NT2/D1 (cell line): Measurements from ENCODE around the gene CPEB3.

ENCODE experiments used
- DNase-seq: peaks from one replicate; pipeline ENCODE4 v3.0.0-alpha.2; 2011; ENCODE audit warnings: low read depth, low spot score
- H3K27me3 ChIP-seq: 2 replicates; pipeline ENCODE4 v1.6.0; 2011; ENCODE audit warnings: mild to moderate bottlenecking; ENCODE audit not compliant: insufficient read length, insufficient read depth
- H3K36me3 ChIP-seq: 2 replicates; pipeline ENCODE4 v1.6.1; 2011; ENCODE audit warnings: mild to moderate bottlenecking, low read length, mixed read lengths; ENCODE audit not compliant: insufficient read depth, insufficient read length
- H3K4me1 ChIP-seq: 2 replicates; pipeline ENCODE4 v1.5.1; 2011; ENCODE audit not compliant: insufficient read depth, insufficient read length
- H3K4me3 ChIP-seq: 2 replicates; pipeline ENCODE4 v1.5.1; 2011; ENCODE audit warnings: low read depth; ENCODE audit not compliant: insufficient read length
- H3K9ac ChIP-seq: 2 replicates; pipeline ENCODE4 v1.6.0; 2011; ENCODE audit warnings: low read depth; ENCODE audit not compliant: insufficient read length
- H3K9me3 ChIP-seq: 2 replicates; pipeline ENCODE4 v1.5.1; 2011; ENCODE audit warnings: mild to moderate bottlenecking, low read length; ENCODE audit not compliant: insufficient read depth
- SUZ12 ChIP-seq: IDR thresholded peaks from 2 replicates; pipeline ENCODE4 v1.6.1; 2011; ENCODE audit not compliant: insufficient read length, insufficient read depth; ENCODE audit errors: extremely low read depth
- YY1 ChIP-seq: IDR thresholded peaks from 2 replicates; pipeline ENCODE4 v1.6.1; 2011; ENCODE audit not compliant: insufficient read length, insufficient read depth
- ZNF274 ChIP-seq: IDR thresholded peaks from 2 replicates; pipeline ENCODE4 v1.6.1; 2011; ENCODE audit warnings: mild to moderate bottlenecking, low read depth, low read length

The CPEB3 gene

DNA sequence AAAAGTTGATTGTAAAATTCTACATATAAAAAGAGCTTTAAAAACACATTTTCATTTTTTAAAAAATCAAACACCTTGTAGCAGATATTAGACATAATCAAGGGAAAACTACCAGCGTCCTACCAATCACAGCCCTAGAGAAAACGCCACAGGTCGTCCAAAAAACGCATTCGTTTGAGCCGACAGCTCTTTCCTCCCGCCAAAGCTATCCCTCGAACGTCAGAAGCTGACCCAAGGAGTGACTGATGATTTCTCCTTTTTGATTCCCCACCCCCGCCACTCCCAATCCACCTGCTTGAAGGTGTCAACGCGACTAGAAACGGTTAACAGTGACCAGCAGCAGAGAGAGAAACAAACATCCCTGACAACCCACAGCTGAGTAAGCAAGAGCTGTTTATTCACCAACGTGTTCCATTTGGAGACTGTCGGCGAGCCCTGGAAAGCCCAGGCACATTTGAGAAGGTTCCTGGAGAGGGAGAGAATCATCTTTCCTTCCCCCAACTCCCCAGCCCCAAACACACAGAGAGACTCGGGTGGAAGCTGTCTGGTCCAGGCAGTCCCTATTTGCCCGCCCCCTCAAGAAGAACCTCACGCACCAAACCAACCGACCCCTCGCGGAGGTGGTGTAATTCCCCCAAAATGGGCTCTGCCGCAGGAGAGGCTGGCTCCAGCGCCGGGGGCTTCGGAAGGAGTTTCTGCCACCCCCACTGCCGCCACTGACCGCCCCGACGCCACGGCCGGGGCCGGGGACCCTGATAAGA lies 622 bp downstream of the CPEB3 start:
- Histone ChIP-seq H3K4me3 (peak overlapping the region; percentile 92), H3K9me3 (no peaks in the 10 kb centered on the region), H3K9ac (peak overlapping the region; percentile 83), H3K4me1 (no peaks in the 10 kb centered on the region), H3K27me3 (no peaks in the 10 kb centered on the region), H3K36me3 (peaks cover 14% of the 10 kb centered on the region)
- no peak for DNase-seq
- TF ChIP-seq SUZ12 (no peak), ZNF274 (no peak), YY1 (no peak)

GRCh38 chr10:92284112-92284704 lies 6.7 kb downstream of the CPEB3 start:
- Histone ChIP-seq H3K9ac (no peak overlapping the region), H3K36me3 (no peaks in the 10 kb centered on the region), H3K4me1 (no peaks in the 10 kb centered on the region), H3K4me3 (no peak overlapping the region), H3K9me3 (no peaks in the 10 kb centered on the region), H3K27me3 (no peaks in the 10 kb centered on the region)
- DNase-seq, result no peak
- no peak for TF ChIP-seq ZNF274
- TF ChIP-seq SUZ12, result no peak
- no peak for TF ChIP-seq YY1

GRCh38 chr10:92278996-92279696 lies 11.7 kb downstream of the CPEB3 start:
- H3K9me3 ChIP-seq, result no peaks in the 10 kb centered on the region
- no peak overlapping the region for H3K9ac ChIP-seq
- no peak overlapping the region for H3K4me3 ChIP-seq
- H3K4me1 ChIP-seq, result no peaks in the 10 kb centered on the region
- H3K36me3 ChIP-seq, result no peaks in the 10 kb centered on the region
- no peak for DNase-seq
- no peaks in the 10 kb centered on the region for H3K27me3 ChIP-seq
- no peak for TF ChIP-seq YY1
- TF ChIP-seq SUZ12, result no peak
- TF ChIP-seq ZNF274, result no peak

DNA sequence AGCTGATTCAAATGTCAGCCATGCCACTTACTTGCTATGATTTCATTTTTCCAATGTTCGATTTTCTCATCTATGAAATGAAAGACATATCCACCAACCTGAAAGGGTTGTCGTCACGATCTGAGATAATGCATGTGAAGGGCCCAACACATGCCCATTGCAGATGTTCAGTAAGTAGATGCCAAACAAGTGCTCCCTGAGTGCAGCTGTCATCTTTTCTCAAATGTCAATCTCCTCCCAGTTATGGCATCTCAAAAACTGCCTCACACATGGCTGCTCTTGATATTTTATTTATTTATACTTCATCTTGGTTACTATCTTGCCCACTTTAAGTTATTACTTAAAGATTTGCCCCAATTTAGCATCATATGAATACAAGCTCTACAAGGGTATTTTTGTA lies 16.8 kb downstream of the CPEB3 start:
- no peak overlapping the region for H3K4me3 ChIP-seq
- H3K4me1 ChIP-seq, result no peaks in the 10 kb centered on the region
- no peaks in the 10 kb centered on the region for H3K27me3 ChIP-seq
- no peak for DNase-seq
- no peaks in the 10 kb centered on the region for H3K36me3 ChIP-seq
- TF ChIP-seq YY1 (no peak), SUZ12 (no peak), ZNF274 (no peak)
- H3K9ac ChIP-seq, result no peak overlapping the region
- H3K9me3 ChIP-seq, result no peaks in the 10 kb centered on the region

- no peak for DNase-seq
- Histone ChIP-seq H3K9ac (no peak overlapping the region), H3K36me3 (no peaks in the 10 kb centered on the region), H3K27me3 (no peaks in the 10 kb centered on the region), H3K4me1 (no peaks in the 10 kb centered on the region), H3K4me3 (no peak overlapping the region), H3K9me3 (no peaks in the 10 kb centered on the region)
- TF ChIP-seq SUZ12, result no peak
- TF ChIP-seq ZNF274, result no peak
- TF ChIP-seq YY1, result no peak
Observed at GRCh38 chr10:92268748-92269147, 22.1 kb downstream of the CPEB3 start.

GRCh38 chr10:92267343-92267742 lies 23.5 kb downstream of the CPEB3 start:
- Histone ChIP-seq H3K9me3 (no peaks in the 10 kb centered on the region), H3K36me3 (no peaks in the 10 kb centered on the region), H3K4me3 (no peak overlapping the region), H3K9ac (no peak overlapping the region), H3K4me1 (no peaks in the 10 kb centered on the region), H3K27me3 (no peaks in the 10 kb centered on the region)
- no peak for DNase-seq
- no peak for TF ChIP-seq YY1

DNA sequence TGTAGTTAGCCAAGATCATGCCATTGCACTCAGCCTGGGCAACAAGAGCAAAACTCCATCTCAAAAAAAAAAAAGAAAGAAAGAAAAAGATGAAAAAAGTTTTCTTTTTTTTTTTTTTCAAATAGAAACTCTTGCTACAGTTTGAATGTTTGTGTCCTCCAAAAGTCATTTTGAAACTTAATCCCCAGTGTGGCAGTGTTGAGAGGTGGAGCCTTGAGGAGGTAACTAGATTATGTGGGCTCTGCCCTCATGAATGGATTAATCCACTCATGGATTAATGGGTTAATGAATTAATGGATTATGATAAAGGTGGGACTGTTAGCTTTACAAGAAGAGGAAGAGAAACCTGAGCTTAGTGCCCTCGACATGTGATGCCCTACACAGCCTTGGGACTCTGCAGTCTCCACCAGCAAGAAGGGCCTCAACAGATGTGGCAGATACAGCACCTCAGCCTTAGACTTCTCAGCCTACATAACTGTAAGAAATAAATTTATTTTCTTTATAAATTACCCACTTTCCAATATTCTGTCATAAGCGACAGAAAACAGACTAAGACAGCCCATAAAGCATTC lies 25.1 kb downstream of the CPEB3 start:
- H3K9ac ChIP-seq, result no peak overlapping the region
- H3K4me1 ChIP-seq, result no peaks in the 10 kb centered on the region
- no peak overlapping the region for H3K4me3 ChIP-seq
- DNase-seq, result no peak
- H3K9me3 ChIP-seq, result no peaks in the 10 kb centered on the region
- no peaks in the 10 kb centered on the region for H3K36me3 ChIP-seq
- H3K27me3 ChIP-seq, result no peaks in the 10 kb centered on the region
- no peak for TF ChIP-seq ZNF274
- no peak for TF ChIP-seq YY1
- TF ChIP-seq SUZ12, result no peak
